HepG2 (cell line): ENCODE measurements around the gene TIMM44. TPM values are rescaled to one million over a fixed set of nuclear protein-coding genes. Genes with fewer than 3 reads are reported as not detected.

Experiments used
- DNMT1 ChIP-seq: sonication (generic); formaldehyde crosslinking; IDR thresholded peaks from 2 replicates; pipeline ENCODE4 v1.5.1; 2020; ENCODE audit warnings: mild to moderate bottlenecking, missing genetic modification reagents
- FOXC1 ChIP-seq: sonication (generic); formaldehyde crosslinking; IDR thresholded peaks from 2 replicates; pipeline ENCODE4 v1.8.0; 2022; ENCODE audit warnings: mild to moderate bottlenecking, missing genetic modification reagents, borderline replicate concordance
- JDP2 ChIP-seq: sonication (generic); formaldehyde crosslinking; IDR thresholded peaks from 2 replicates; pipeline ENCODE4 v1.8.1; 2022; ENCODE audit warnings: missing genetic modification reagents, borderline replicate concordance
- KDM2A ChIP-seq: sonication (generic); formaldehyde crosslinking; IDR thresholded peaks from 2 replicates; pipeline ENCODE4 v1.4.0; 2020; ENCODE audit warnings: low read depth, missing genetic modification reagents, borderline replicate concordance
- MAF1 ChIP-seq: sonication (generic); formaldehyde crosslinking; IDR thresholded peaks from 2 replicates; pipeline ENCODE4 v1.5.0; 2020; ENCODE audit warnings: missing genetic modification reagents, borderline replicate concordance
- NFIB ChIP-seq: sonication (generic); formaldehyde crosslinking; IDR thresholded peaks from 2 replicates; pipeline ENCODE4 v1.9.0; 2021; ENCODE audit warnings: missing genetic modification reagents, mild to moderate bottlenecking, borderline replicate concordance
- RFX1 ChIP-seq: fragments of 450-650 bp; IDR thresholded peaks from 2 replicates; pipeline ENCODE4 v1.6.1; 2017
- SAFB2 ChIP-seq: sonication (generic); formaldehyde crosslinking; IDR thresholded peaks from 2 replicates; pipeline ENCODE4 v1.5.1; 2020; ENCODE audit warnings: missing genetic modification reagents, low read depth, mild to moderate bottlenecking, borderline replicate concordance
- SP2 ChIP-seq: sonication (generic); formaldehyde crosslinking; IDR thresholded peaks from 2 replicates; pipeline ENCODE4 v1.5.1; 2020; ENCODE audit warnings: mild to moderate bottlenecking, missing genetic modification reagents
- ZBTB42 ChIP-seq: sonication (generic); formaldehyde crosslinking; IDR thresholded peaks from 2 replicates; pipeline ENCODE4 v1.5.0; 2020; ENCODE audit warnings: mild to moderate bottlenecking, missing genetic modification reagents
- ZNF10 ChIP-seq: sonication (generic); formaldehyde crosslinking; IDR thresholded peaks from 2 replicates; pipeline ENCODE4 v1.4.0; 2020; ENCODE audit warnings: mild to moderate bottlenecking, low read depth, missing genetic modification reagents, borderline replicate concordance
- ZNF260 ChIP-seq: sonication (generic); formaldehyde crosslinking; IDR thresholded peaks from 2 replicates; pipeline ENCODE4 v1.4.0; 2020; ENCODE audit warnings: missing genetic modification reagents, low read depth, mild to moderate bottlenecking, borderline replicate concordance
- ZNF317 ChIP-seq: sonication (generic); formaldehyde crosslinking; IDR thresholded peaks from 2 replicates; pipeline ENCODE4 v1.5.0; 2020; ENCODE audit warnings: mild to moderate bottlenecking, missing genetic modification reagents
- ZNF501 ChIP-seq: sonication (generic); formaldehyde crosslinking; IDR thresholded peaks from 2 replicates; pipeline ENCODE4 v1.5.1; 2020; ENCODE audit warnings: mild to moderate bottlenecking, moderate library complexity, missing genetic modification reagents
- ZNF629 ChIP-seq: sonication (generic); formaldehyde crosslinking; conservative IDR thresholded peaks from 2 replicates; pipeline ENCODE4 v1.5.0; 2020; ENCODE audit warnings: missing genetic modification reagents
- polyA plus RNA-seq, 8 experiments: library from polyadenylated mRNA; depleted of rRNA in 3 of 8; stranded (reverse) in 7 of 8; unstranded in 1 of 8; fragments of >200 nt; fragmentation: Illumina TruSeq in 4 of 8; extraction: Trizol in 4 of 8; gene quantifications; 2 replicates each; pipeline versions ENCODE4 v1.2.1 to v1.2.3, GENCODE V29; 2011 to 2016; ENCODE audit warnings: low read depth in 4 of 8, missing spikeins in 1 of 8, mixed read lengths in 1 of 8; ENCODE audit not compliant: insufficient read depth in 1 of 8
- total RNA-seq, 5 experiments: library from RNA; depleted of rRNA; stranded (reverse); fragments of >200 nt; fragmentation: Illumina TruSeq; extraction: Trizol; gene quantifications; 2 replicates each; pipeline ENCODE4 v1.2.3, GENCODE V29; 2016; ENCODE audit warnings: low read depth in 1 of 5
- TF ChIP-seq, protein P1 (sequence below): sonication (generic); formaldehyde crosslinking; IDR thresholded peaks from 2 replicates; pipeline ENCODE4 v1.5.0; 2020; ENCODE audit warnings: missing genetic modification reagents
- TF ChIP-seq, protein P2 (sequence below): sonication (generic); formaldehyde crosslinking; IDR thresholded peaks from 2 replicates; pipeline ENCODE4 v1.8.0; 2022; ENCODE audit warnings: mild to moderate bottlenecking, missing genetic modification reagents, moderate library complexity
- TF ChIP-seq, protein P3 (sequence below): IDR thresholded peaks from 2 replicates; pipeline ENCODE4 v1.6.1; 2018; ENCODE audit warnings: missing genetic modification reagents
- TF ChIP-seq, protein P4 (sequence below): sonication (generic); formaldehyde crosslinking; IDR thresholded peaks from 2 replicates; pipeline ENCODE4 v1.5.0; 2020; ENCODE audit warnings: mild to moderate bottlenecking, low read depth, missing genetic modification reagents, borderline replicate concordance
- TF ChIP-seq, protein P5 (sequence below): IDR thresholded peaks from 2 replicates; pipeline ENCODE4 v1.6.1; 2016; ENCODE audit warnings: low read depth, borderline replicate concordance
- TF ChIP-seq, protein P6 (sequence below): IDR thresholded peaks from 2 replicates; pipeline ENCODE4 v1.6.1; 2016; ENCODE audit warnings: mild to moderate bottlenecking

Gene TIMM44
- total and polyA plus RNA-seq, 2 of the 13 experiments (the other 11 are each of a cell fraction or from before 2014, with no cell fraction given), result 42.9 to 72.6 TPM

DNA sequence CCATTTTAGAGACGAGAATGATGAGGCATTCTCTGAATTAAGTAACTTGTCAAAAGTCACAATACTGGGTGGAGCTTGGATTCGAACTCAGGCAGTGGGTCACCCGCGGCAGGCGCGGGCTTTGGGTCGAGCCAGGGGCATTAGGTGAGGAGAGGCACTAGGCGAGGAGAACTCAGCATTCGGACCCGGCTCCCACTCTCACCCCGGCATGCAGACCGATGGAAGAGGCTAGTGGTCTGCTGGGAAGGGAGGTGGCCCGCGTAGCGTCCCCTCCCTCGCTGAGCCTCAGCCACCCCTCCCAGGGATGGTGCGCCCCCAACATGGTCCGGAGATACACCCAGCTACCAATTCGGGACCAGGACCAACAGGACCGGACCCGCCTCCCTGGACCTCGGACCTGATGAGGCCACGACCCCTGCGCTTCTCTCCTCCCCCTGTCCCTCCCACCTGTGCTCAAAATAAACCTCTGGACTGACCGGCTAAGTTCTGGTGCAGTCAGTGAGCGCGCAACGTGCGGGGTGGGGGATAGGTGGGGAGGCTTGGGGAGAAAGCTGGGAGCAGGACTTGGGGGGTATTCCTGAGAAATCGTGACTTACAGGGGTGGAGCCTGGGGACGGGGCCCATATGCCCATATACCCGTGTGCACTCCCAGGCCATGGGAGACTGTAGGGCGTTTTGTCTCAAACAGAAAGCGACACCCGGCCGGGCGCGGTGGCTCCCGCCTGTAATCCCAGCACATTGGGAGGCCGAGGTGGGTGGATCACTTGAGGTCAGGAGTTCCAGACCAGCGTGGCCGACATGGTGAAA is 24.6 kb downstream of the TIMM44 start (continued):
- TF ChIP-seq, protein P1, sequence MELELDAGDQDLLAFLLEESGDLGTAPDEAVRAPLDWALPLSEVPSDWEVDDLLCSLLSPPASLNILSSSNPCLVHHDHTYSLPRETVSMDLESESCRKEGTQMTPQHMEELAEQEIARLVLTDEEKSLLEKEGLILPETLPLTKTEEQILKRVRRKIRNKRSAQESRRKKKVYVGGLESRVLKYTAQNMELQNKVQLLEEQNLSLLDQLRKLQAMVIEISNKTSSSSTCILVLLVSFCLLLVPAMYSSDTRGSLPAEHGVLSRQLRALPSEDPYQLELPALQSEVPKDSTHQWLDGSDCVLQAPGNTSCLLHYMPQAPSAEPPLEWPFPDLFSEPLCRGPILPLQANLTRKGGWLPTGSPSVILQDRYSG (CRISPR knock-in tag), result no peak
- TF ChIP-seq ZNF10, result no peak
- 0 out of 2 replicates have a peak, but pooled peaks have one; percentile 18 for TF ChIP-seq ZNF317 (CRISPR knock-in tag)
- no peak for TF ChIP-seq KDM2A
- TF ChIP-seq DNMT1 (CRISPR knock-in tag), result no peak
- no peak for TF ChIP-seq MAF1 (CRISPR knock-in tag)
- peak; percentile 18; the same call in 1 of the 2 replicates for TF ChIP-seq ZNF501 (CRISPR knock-in tag)
- no peak for TF ChIP-seq JDP2 (CRISPR knock-in tag)
- TF ChIP-seq, protein P2, sequence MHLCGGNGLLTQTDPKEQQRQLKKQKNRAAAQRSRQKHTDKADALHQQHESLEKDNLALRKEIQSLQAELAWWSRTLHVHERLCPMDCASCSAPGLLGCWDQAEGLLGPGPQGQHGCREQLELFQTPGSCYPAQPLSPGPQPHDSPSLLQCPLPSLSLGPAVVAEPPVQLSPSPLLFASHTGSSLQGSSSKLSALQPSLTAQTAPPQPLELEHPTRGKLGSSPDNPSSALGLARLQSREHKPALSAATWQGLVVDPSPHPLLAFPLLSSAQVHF (CRISPR knock-in tag), result no peak
- TF ChIP-seq FOXC1 (CRISPR knock-in tag), result peak; percentile 18; the same call in 1 of the 2 replicates
- TF ChIP-seq, protein P3, sequence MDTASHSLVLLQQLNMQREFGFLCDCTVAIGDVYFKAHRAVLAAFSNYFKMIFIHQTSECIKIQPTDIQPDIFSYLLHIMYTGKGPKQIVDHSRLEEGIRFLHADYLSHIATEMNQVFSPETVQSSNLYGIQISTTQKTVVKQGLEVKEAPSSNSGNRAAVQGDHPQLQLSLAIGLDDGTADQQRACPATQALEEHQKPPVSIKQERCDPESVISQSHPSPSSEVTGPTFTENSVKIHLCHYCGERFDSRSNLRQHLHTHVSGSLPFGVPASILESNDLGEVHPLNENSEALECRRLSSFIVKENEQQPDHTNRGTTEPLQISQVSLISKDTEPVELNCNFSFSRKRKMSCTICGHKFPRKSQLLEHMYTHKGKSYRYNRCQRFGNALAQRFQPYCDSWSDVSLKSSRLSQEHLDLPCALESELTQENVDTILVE (CRISPR knock-in tag), result 0 out of 2 replicates have a peak, but pooled peaks have one; percentile 10
- TF ChIP-seq SAFB2 (CRISPR knock-in tag), result 0 out of 2 replicates have a peak, but pooled peaks have one; percentile 79
- peak; percentile 97 for TF ChIP-seq ZNF629
- TF ChIP-seq, protein P4, sequence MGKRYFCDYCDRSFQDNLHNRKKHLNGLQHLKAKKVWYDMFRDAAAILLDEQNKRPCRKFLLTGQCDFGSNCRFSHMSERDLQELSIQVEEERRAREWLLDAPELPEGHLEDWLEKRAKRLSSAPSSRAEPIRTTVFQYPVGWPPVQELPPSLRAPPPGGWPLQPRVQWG (CRISPR knock-in tag), result no peak
- TF ChIP-seq ZNF260 (CRISPR knock-in tag), result no peak
- no peak for TF ChIP-seq ZBTB42 (CRISPR knock-in tag)
- TF ChIP-seq SP2 (CRISPR knock-in tag), result 0 out of 2 replicates have a peak, but pooled peaks have one; percentile 31
- no peak for TF ChIP-seq RFX1
- TF ChIP-seq, protein P5, sequence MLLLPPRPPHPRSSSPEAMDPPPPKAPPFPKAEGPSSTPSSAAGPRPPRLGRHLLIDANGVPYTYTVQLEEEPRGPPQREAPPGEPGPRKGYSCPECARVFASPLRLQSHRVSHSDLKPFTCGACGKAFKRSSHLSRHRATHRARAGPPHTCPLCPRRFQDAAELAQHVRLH (CRISPR knock-in tag), result 0 out of 2 replicates have a peak, but pooled peaks have one; percentile 47
- no peak for TF ChIP-seq NFIB (CRISPR knock-in tag)
- TF ChIP-seq, protein P6, sequence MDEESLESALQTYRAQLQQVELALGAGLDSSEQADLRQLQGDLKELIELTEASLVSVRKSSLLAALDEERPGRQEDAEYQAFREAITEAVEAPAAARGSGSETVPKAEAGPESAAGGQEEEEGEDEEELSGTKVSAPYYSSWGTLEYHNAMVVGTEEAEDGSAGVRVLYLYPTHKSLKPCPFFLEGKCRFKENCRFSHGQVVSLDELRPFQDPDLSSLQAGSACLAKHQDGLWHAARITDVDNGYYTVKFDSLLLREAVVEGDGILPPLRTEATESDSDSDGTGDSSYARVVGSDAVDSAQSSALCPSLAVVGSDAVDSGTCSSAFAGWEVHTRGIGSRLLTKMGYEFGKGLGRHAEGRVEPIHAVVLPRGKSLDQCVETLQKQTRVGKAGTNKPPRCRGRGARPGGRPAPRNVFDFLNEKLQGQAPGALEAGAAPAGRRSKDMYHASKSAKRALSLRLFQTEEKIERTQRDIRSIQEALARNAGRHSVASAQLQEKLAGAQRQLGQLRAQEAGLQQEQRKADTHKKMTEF (CRISPR knock-in tag), result no peak
